Lower leg skin (tissue), 3 donors: ENCODE measurements around the gene PAK6.

Source experiments
- POLR2A ChIP-seq, 2 donors: fragments of 450-650 bp; IDR thresholded peaks; one replicate each; pipeline ENCODE4 v1.6.1; 2016 to 2017; ENCODE audit warnings: antibody characterized with exemption in 2 of 2, mild to moderate bottlenecking in 1 of 2, moderate library complexity in 1 of 2
- TF ChIP-seq, protein P1 (sequence below), 3 donors: fragments of 450-650 bp; IDR thresholded peaks; one replicate each; pipeline ENCODE4 v1.5.1; 2016; ENCODE audit warnings: antibody characterized with exemption in 3 of 3, mild to moderate bottlenecking in 3 of 3, moderate library complexity in 2 of 3

DNA sequence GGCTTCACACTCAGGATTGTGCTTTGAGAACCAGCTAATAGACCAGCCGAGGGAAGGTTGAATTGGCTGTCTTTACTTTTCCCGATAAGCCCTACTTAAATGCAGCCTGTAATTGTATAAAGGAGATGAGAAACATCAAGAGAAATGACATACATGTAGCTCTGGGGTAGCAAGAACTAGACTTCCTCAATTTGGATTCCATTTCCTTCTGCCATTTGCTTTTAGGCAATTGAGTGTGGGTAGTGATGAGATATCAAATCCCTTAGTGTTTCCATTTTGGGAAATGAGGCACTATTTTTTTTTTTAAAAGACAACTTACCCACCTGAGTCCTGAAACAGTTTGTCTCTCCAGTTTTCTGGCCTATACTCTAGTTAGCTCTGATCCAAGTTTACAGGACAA is 86.8 kb downstream of the PAK6 start:
- TF ChIP-seq, protein P1, sequence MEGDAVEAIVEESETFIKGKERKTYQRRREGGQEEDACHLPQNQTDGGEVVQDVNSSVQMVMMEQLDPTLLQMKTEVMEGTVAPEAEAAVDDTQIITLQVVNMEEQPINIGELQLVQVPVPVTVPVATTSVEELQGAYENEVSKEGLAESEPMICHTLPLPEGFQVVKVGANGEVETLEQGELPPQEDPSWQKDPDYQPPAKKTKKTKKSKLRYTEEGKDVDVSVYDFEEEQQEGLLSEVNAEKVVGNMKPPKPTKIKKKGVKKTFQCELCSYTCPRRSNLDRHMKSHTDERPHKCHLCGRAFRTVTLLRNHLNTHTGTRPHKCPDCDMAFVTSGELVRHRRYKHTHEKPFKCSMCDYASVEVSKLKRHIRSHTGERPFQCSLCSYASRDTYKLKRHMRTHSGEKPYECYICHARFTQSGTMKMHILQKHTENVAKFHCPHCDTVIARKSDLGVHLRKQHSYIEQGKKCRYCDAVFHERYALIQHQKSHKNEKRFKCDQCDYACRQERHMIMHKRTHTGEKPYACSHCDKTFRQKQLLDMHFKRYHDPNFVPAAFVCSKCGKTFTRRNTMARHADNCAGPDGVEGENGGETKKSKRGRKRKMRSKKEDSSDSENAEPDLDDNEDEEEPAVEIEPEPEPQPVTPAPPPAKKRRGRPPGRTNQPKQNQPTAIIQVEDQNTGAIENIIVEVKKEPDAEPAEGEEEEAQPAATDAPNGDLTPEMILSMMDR (IDR thresholded peaks at IDR 0.05), result no peak
- TF ChIP-seq POLR2A (IDR thresholded peaks at IDR 0.05), result no peak
